Thyroid gland (tissue), 4 donors: ENCODE measurements around the gene LILRA2.

Source experiments
- POLR2A ChIP-seq, 2 donors: fragments of 450-650 bp; IDR thresholded peaks; one replicate each; pipeline ENCODE4 v1.6.1; 2017; ENCODE audit warnings: antibody characterized with exemption in 2 of 2, mild to moderate bottlenecking in 2 of 2, moderate library complexity in 1 of 2
- TF ChIP-seq, protein P1 (sequence below), 6 experiments: fragments of 200-600 bp in 3 of 6; fragments of 450-650 bp in 3 of 6; sonication (generic) in 3 of 6; IDR thresholded peaks; one replicate each; pipeline ENCODE4 v1.5.1; 2016 to 2019; ENCODE audit warnings: antibody characterized with exemption in 6 of 6, mild to moderate bottlenecking in 2 of 6, inconsistent platforms in 1 of 6, moderate library complexity in 1 of 6

GRCh38 chr19:54551293-54551692, 22.3 kb upstream of the LILRA2 start:
- TF ChIP-seq, protein P1, sequence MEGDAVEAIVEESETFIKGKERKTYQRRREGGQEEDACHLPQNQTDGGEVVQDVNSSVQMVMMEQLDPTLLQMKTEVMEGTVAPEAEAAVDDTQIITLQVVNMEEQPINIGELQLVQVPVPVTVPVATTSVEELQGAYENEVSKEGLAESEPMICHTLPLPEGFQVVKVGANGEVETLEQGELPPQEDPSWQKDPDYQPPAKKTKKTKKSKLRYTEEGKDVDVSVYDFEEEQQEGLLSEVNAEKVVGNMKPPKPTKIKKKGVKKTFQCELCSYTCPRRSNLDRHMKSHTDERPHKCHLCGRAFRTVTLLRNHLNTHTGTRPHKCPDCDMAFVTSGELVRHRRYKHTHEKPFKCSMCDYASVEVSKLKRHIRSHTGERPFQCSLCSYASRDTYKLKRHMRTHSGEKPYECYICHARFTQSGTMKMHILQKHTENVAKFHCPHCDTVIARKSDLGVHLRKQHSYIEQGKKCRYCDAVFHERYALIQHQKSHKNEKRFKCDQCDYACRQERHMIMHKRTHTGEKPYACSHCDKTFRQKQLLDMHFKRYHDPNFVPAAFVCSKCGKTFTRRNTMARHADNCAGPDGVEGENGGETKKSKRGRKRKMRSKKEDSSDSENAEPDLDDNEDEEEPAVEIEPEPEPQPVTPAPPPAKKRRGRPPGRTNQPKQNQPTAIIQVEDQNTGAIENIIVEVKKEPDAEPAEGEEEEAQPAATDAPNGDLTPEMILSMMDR (IDR thresholded peaks at IDR 0.05): no peak
- TF ChIP-seq POLR2A (IDR thresholded peaks at IDR 0.05): no peak
